Measurements from ENCODE around the gene TMOD3.

The TMOD3 gene

DNA sequence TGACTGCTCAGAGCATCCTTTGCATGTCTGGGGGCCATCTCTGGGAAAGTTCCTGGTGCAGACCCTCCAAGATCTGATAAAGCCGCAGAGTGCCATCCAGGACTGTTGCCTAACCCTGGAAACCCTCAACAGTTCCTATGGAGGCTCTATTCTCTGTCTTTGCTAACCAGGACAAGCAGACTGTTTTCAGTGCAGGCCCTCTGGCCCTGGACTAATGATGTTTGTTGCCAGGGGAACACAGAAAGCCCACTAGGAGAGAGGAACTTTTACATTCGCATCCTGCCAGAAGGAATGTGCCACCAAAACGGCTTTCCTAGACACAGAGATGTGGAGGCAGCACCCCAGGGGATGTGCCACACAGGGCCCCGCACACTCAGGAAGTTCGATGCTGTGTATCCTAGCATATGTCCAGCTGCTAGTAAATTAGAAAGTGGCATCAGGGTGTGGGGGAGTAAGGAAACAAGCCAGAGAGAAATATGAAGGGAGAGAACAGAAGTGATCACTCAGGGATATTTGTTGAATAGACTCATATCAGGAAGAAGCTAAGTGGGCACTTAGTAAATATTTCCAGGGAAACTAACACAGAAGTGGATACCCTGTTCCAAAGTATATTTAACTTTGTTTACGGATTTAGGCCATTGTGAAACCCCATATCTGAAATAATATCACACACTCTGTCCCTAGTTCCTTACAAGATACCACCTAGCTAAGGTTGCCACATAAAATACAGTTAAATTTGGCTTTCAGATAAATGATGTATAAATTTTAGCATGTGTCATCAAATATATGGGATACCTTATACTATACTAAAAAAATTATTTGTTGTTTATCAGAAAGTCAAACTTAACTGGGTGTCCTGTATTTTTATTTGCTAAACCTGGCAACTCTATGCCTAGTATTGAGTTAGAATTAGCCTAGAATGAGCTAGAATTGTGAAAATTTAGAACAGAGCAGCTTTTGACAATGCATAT, 29.9 kb upstream of the TMOD3 start:
- H3K4me1 ChIP-seq (ENCODE audit: control insufficient read depth in 1 of 2, insufficient read depth in 2 of 2, low read length in 2 of 2): no peaks in the 10 kb centered on the region
- no peak overlapping the region for H3K27ac ChIP-seq (ENCODE audit: low read length)
- H3K4me3 ChIP-seq (ENCODE audit: low read depth in 1 of 2, low read length in 2 of 2): no peak overlapping the region
- no peaks in the 10 kb centered on the region for H3K9me3 ChIP-seq (ENCODE audit: control insufficient read depth in 1 of 2, low read length in 2 of 2)
- H3K27me3 ChIP-seq (ENCODE audit: low read depth, low read length): no peaks in the 10 kb centered on the region
- H3K36me3 ChIP-seq (ENCODE audit: control insufficient read depth in 1 of 2, insufficient read depth in 2 of 2, low read length in 2 of 2): peaks cover 10 to 13% of the 10 kb centered on the region in 2 donors

DNA sequence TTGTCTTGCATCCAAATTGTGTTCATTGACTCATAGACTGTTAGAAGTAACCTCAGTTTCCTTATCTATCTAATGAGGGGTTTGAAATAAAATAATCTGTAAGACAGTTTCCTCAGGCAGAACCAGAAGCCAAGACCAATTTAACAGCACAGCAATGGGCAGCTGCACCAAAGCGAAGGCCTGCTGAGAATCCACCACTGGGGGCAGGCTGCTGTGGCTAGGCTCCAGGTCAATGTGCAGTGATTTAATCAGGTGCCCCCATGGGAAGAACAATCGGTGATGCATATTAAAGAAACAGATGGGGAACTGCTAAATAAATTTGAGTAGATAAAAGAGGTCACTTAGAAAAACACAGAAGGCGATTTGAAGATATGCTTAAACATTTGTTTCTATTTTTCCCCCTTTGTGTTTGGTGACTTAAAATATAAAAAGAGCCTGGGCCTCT, 28.0 kb upstream of the TMOD3 start:
- Histone ChIP-seq H3K36me3 (ENCODE audit: control insufficient read depth in 1 of 2, insufficient read depth in 2 of 2, low read length in 2 of 2) (peaks cover 15 to 17% of the 10 kb centered on the region in 2 donors), H3K4me3 (ENCODE audit: low read depth in 1 of 2, low read length in 2 of 2) (no peak overlapping the region), H3K9me3 (ENCODE audit: control insufficient read depth in 1 of 2, low read length in 2 of 2) (no peaks in the 10 kb centered on the region), H3K27me3 (ENCODE audit: low read depth, low read length) (no peaks in the 10 kb centered on the region), H3K4me1 (ENCODE audit: control insufficient read depth in 1 of 2, insufficient read depth in 2 of 2, low read length in 2 of 2) (no peaks in the 10 kb centered on the region), H3K27ac (ENCODE audit: low read length) (no peak overlapping the region)

- H3K9me3 ChIP-seq (ENCODE audit: control insufficient read depth in 1 of 2, low read length in 2 of 2): no peaks in the 10 kb centered on the region
- H3K36me3 ChIP-seq (ENCODE audit: control insufficient read depth in 1 of 2, insufficient read depth in 2 of 2, low read length in 2 of 2): peaks cover 19 to 27% of the 10 kb centered on the region in 2 donors
- no peaks in the 10 kb centered on the region for H3K4me1 ChIP-seq (ENCODE audit: control insufficient read depth in 1 of 2, insufficient read depth in 2 of 2, low read length in 2 of 2)
- no peaks in the 10 kb centered on the region for H3K27me3 ChIP-seq (ENCODE audit: low read depth, low read length)
- no peak overlapping the region for H3K27ac ChIP-seq (ENCODE audit: low read length)
- no peak overlapping the region for H3K4me3 ChIP-seq (ENCODE audit: low read depth in 1 of 2, low read length in 2 of 2)
Measured at GRCh38 chr15:51802593-51802992, 26.9 kb upstream of the TMOD3 start.

DNA sequence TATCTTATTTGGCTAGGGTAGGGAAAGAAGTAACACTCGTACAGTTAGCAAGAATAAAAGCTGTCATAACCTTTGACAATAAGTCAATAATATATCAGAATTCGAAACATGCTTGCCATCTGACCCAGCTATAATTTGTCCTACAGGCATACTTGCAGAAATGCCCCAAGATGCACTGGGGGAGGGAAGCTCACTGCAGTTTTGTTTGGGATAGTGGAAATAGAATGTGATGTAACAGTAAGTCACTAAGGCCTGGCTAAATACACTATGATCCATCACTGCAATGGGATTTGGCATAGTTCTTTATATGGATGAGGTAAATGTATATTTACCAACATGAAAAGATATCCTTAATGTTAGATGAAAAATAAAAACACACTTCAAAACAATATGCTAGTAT, 25.5 kb upstream of the TMOD3 start:
- no peak overlapping the region for H3K4me3 ChIP-seq (ENCODE audit: low read depth in 1 of 2, low read length in 2 of 2)
- H3K9me3 ChIP-seq (ENCODE audit: control insufficient read depth in 1 of 2, low read length in 2 of 2): no peaks in the 10 kb centered on the region
- peaks cover 10 to 28% of the 10 kb centered on the region in 2 donors for H3K36me3 ChIP-seq (ENCODE audit: control insufficient read depth in 1 of 2, insufficient read depth in 2 of 2, low read length in 2 of 2)
- no peak overlapping the region for H3K27ac ChIP-seq (ENCODE audit: low read length)
- H3K27me3 ChIP-seq (ENCODE audit: low read depth, low read length): no peaks in the 10 kb centered on the region
- no peaks in the 10 kb centered on the region for H3K4me1 ChIP-seq (ENCODE audit: control insufficient read depth in 1 of 2, insufficient read depth in 2 of 2, low read length in 2 of 2)

GRCh38 chr15:51806123-51806522, 23.3 kb upstream of the TMOD3 start:
- no peak overlapping the region for H3K4me3 ChIP-seq (ENCODE audit: low read depth in 1 of 2, low read length in 2 of 2)
- H3K36me3 ChIP-seq (ENCODE audit: control insufficient read depth in 1 of 2, insufficient read depth in 2 of 2, low read length in 2 of 2): peaks cover 7 to 33% of the 10 kb centered on the region in 2 donors
- H3K9me3 ChIP-seq (ENCODE audit: control insufficient read depth in 1 of 2, low read length in 2 of 2): no peaks in the 10 kb centered on the region
- H3K27ac ChIP-seq (ENCODE audit: low read length): no peak overlapping the region
- no peaks in the 10 kb centered on the region for H3K4me1 ChIP-seq (ENCODE audit: control insufficient read depth in 1 of 2, insufficient read depth in 2 of 2, low read length in 2 of 2)
- no peaks in the 10 kb centered on the region for H3K27me3 ChIP-seq (ENCODE audit: low read depth, low read length)

GRCh38 chr15:51809457-51809856, 20.0 kb upstream of the TMOD3 start:
- H3K9me3 ChIP-seq (ENCODE audit: control insufficient read depth in 1 of 2, low read length in 2 of 2): no peaks in the 10 kb centered on the region
- no peak overlapping the region for H3K27ac ChIP-seq (ENCODE audit: low read length)
- H3K36me3 ChIP-seq (ENCODE audit: control insufficient read depth in 1 of 2, insufficient read depth in 2 of 2, low read length in 2 of 2): peaks cover 7 to 33% of the 10 kb centered on the region in 2 donors
- H3K4me3 ChIP-seq (ENCODE audit: low read depth in 1 of 2, low read length in 2 of 2): no peak overlapping the region
- H3K4me1 ChIP-seq (ENCODE audit: control insufficient read depth in 1 of 2, insufficient read depth in 2 of 2, low read length in 2 of 2): no peaks in the 10 kb centered on the region
- no peaks in the 10 kb centered on the region for H3K27me3 ChIP-seq (ENCODE audit: low read depth, low read length)

DNA sequence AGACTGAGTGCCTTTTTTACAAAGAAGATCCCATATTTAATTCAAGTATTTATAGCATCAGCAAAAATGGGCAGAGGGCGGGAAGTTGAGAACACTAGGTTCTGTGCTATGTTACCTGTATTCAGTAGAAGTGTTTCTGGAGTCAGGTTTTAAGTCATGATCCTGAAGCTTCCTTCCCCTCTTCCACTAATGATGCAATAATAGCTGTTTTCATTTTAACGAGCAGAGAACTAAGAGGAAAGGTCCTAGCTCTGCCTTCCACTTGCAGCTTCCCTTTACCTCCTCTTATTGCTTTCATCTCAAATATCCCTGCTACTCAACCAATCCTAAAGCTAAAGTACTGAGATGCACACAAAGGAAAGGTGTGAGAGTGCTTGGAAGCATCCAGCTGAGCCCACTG, 16.9 kb upstream of the TMOD3 start:
- Histone ChIP-seq H3K9me3 (ENCODE audit: control insufficient read depth in 1 of 2, low read length in 2 of 2) (no peaks in the 10 kb centered on the region), H3K27me3 (ENCODE audit: low read depth, low read length) (no peaks in the 10 kb centered on the region), H3K36me3 (ENCODE audit: control insufficient read depth in 1 of 2, insufficient read depth in 2 of 2, low read length in 2 of 2) (peaks cover 0 to 17% of the 10 kb centered on the region in 2 donors), H3K4me1 (ENCODE audit: control insufficient read depth in 1 of 2, insufficient read depth in 2 of 2, low read length in 2 of 2) (no peaks in the 10 kb centered on the region), H3K4me3 (ENCODE audit: low read depth in 1 of 2, low read length in 2 of 2) (no peak overlapping the region), H3K27ac (ENCODE audit: low read length) (no peak overlapping the region)

GRCh38 chr15:51814606-51815005, 14.8 kb upstream of the TMOD3 start:
- no peaks in the 10 kb centered on the region for H3K4me1 ChIP-seq (ENCODE audit: control insufficient read depth in 1 of 2, insufficient read depth in 2 of 2, low read length in 2 of 2)
- no peak overlapping the region for H3K27ac ChIP-seq (ENCODE audit: low read length)
- no peak overlapping the region for H3K4me3 ChIP-seq (ENCODE audit: low read depth in 1 of 2, low read length in 2 of 2)
- no peaks in the 10 kb centered on the region for H3K9me3 ChIP-seq (ENCODE audit: control insufficient read depth in 1 of 2, low read length in 2 of 2)
- H3K36me3 ChIP-seq (ENCODE audit: control insufficient read depth in 1 of 2, insufficient read depth in 2 of 2, low read length in 2 of 2): peaks cover 0 to 6% of the 10 kb centered on the region in 2 donors
- H3K27me3 ChIP-seq (ENCODE audit: low read depth, low read length): no peaks in the 10 kb centered on the region

GRCh38 chr15:51816611-51817010, 12.8 kb upstream of the TMOD3 start:
- Histone ChIP-seq H3K27me3 (ENCODE audit: low read depth, low read length) (no peaks in the 10 kb centered on the region), H3K27ac (ENCODE audit: low read length) (no peak overlapping the region), H3K4me1 (ENCODE audit: control insufficient read depth in 1 of 2, insufficient read depth in 2 of 2, low read length in 2 of 2) (no peaks in the 10 kb centered on the region), H3K36me3 (ENCODE audit: control insufficient read depth in 1 of 2, insufficient read depth in 2 of 2, low read length in 2 of 2) (no peaks in the 10 kb centered on the region), H3K4me3 (ENCODE audit: low read depth in 1 of 2, low read length in 2 of 2) (no peak overlapping the region), H3K9me3 (ENCODE audit: control insufficient read depth in 1 of 2, low read length in 2 of 2) (peaks cover 0 to 7% of the 10 kb centered on the region in 2 donors)

- Histone ChIP-seq H3K36me3 (ENCODE audit: control insufficient read depth in 1 of 2, insufficient read depth in 2 of 2, low read length in 2 of 2) (no peaks in the 10 kb centered on the region), H3K27me3 (ENCODE audit: low read depth, low read length) (no peaks in the 10 kb centered on the region), H3K4me3 (ENCODE audit: low read depth in 1 of 2, low read length in 2 of 2) (no peak overlapping the region), H3K9me3 (ENCODE audit: control insufficient read depth in 1 of 2, low read length in 2 of 2) (peaks cover 0 to 11% of the 10 kb centered on the region in 2 donors), H3K4me1 (ENCODE audit: control insufficient read depth in 1 of 2, insufficient read depth in 2 of 2, low read length in 2 of 2) (no peaks in the 10 kb centered on the region), H3K27ac (ENCODE audit: low read length) (no peak overlapping the region)
Measured at GRCh38 chr15:51818150-51818549, 11.3 kb upstream of the TMOD3 start.

GRCh38 chr15:51825698-51826097, 3.8 kb upstream of the TMOD3 start:
- Histone ChIP-seq H3K27ac (ENCODE audit: low read length) (no peak overlapping the region), H3K27me3 (ENCODE audit: low read depth, low read length) (no peaks in the 10 kb centered on the region)

More at GRCh38 chr15:51825698-51826097, 3.8 kb upstream of the TMOD3 start:
- H3K36me3 ChIP-seq (ENCODE audit: control insufficient read depth in 1 of 2, insufficient read depth in 2 of 2, low read length in 2 of 2): no peaks in the 10 kb centered on the region
- H3K4me1 ChIP-seq (ENCODE audit: control insufficient read depth in 1 of 2, insufficient read depth in 2 of 2, low read length in 2 of 2): peaks cover 2 to 3% of the 10 kb centered on the region in 2 donors
- H3K9me3 ChIP-seq (ENCODE audit: control insufficient read depth in 1 of 2, low read length in 2 of 2): peaks cover 0 to 11% of the 10 kb centered on the region in 2 donors
- H3K4me3 ChIP-seq (ENCODE audit: low read depth in 1 of 2, low read length in 2 of 2): no peak overlapping the region

Data from muscle layer of duodenum (tissue), 2 donors.